Mucosa of descending colon (tissue), 3 donors: ENCODE measurements around the gene FYN. TPM values are rescaled to one million over a fixed set of nuclear protein-coding genes. Genes with fewer than 3 reads are reported as not detected.

ENCODE experiments used
- ATAC-seq: fragments of 200-7000 bp; cut with Tn5 transposase; one replicate; pipeline ENCODE4 v1.9.1; 2020; ENCODE audit warnings: mild to moderate bottlenecking, moderate library complexity
- DNase-seq, 3 donors: peaks; one replicate each; pipeline ENCODE4 v3.0.0-alpha.2; 2020
- H3K36me3 ChIP-seq: fragments of 200-600 bp; one replicate; pipeline ENCODE4 v1.8.0; 2021; ENCODE audit warnings: low read depth, mild to moderate bottlenecking
- H3K4me1 ChIP-seq: fragments of 200-600 bp; one replicate; pipeline ENCODE4 v1.8.0; 2021; ENCODE audit warnings: low read depth, mild to moderate bottlenecking
- H3K4me3 ChIP-seq: fragments of 200-600 bp; one replicate; pipeline ENCODE4 v1.8.0; 2021; ENCODE audit warnings: mild to moderate bottlenecking
- H3K9me3 ChIP-seq: fragments of 200-600 bp; one replicate; pipeline ENCODE4 v1.8.0; 2021; ENCODE audit warnings: mild to moderate bottlenecking
- intact Hi-C, 2 donors: fragments of 100-400 bp; cut with DNase I in 1 of 2; cut with micrococcal nuclease in 1 of 2; formaldehyde crosslinking; loops; one replicate each; pipeline versions ENCODE4 v1.11.0 to v1.11.1; 2022; cut with DNase I, micrococcal nuclease
- total RNA-seq, 3 donors: library from RNA; stranded (reverse); fragmentation: NEBNext Ultra II Directional in 2 of 3; extraction: Animal tissue kit (Norgen Biotek cat#: 25700) in 2 of 3; gene quantifications; one replicate each; pipeline versions ENCODE4 v1.2.1 to v1.2.4, GENCODE V29; 2021 to 2023
- TF ChIP-seq, protein P1 (sequence below): fragments of 200-600 bp; IDR thresholded peaks from one replicate; pipeline ENCODE4 v1.8.0; 2022; ENCODE audit warnings: antibody characterized with exemption, mild to moderate bottlenecking
- donor health status: DM: no; HTN: no; CAD: no; lungs with moderate emphysema.
- donor health status: DM: no; HTN: no; CAD: no.
- donor health status: DM: no; HTN: yes; CAD: no.

Gene FYN
- total RNA-seq, 3 donors from 2014 or later, result 15.0 to 63.0 (median 24.8) TPM

DNA sequence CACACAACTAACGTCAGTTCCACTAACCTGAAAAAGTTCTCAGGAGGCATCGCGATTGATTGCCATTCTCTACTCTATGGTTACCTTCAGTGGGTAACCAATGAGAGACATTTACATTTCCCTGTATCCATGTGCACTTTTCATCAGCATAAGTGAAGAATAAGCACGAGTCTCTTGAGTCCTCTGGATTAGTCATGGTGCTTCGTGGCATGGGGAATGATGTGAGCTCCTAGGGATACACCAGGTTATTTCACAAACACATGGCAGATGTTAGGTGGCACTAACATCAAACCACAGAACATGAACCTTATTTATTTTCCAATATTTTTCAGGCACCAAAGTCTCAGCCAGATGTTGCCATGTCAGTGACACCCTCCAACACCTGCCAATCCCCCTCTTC, 64.0 kb downstream of the FYN start:
- DNase-seq (no peak), ATAC-seq (no peak)
- H3K4me1 ChIP-seq, result peaks cover 2% of the 10 kb centered on the region
- no peaks in the 10 kb centered on the region for H3K36me3 ChIP-seq
- intact Hi-C loops, result no loop called here
- no peak overlapping the region for H3K4me3 ChIP-seq
- TF ChIP-seq, protein P1, sequence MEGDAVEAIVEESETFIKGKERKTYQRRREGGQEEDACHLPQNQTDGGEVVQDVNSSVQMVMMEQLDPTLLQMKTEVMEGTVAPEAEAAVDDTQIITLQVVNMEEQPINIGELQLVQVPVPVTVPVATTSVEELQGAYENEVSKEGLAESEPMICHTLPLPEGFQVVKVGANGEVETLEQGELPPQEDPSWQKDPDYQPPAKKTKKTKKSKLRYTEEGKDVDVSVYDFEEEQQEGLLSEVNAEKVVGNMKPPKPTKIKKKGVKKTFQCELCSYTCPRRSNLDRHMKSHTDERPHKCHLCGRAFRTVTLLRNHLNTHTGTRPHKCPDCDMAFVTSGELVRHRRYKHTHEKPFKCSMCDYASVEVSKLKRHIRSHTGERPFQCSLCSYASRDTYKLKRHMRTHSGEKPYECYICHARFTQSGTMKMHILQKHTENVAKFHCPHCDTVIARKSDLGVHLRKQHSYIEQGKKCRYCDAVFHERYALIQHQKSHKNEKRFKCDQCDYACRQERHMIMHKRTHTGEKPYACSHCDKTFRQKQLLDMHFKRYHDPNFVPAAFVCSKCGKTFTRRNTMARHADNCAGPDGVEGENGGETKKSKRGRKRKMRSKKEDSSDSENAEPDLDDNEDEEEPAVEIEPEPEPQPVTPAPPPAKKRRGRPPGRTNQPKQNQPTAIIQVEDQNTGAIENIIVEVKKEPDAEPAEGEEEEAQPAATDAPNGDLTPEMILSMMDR, result no peak
- no peaks in the 10 kb centered on the region for H3K9me3 ChIP-seq

GRCh38 chr6:111808493-111808892, 64.8 kb downstream of the FYN start:
- ATAC-seq, result no peak
- TF ChIP-seq, protein P1, result no peak
- Histone ChIP-seq H3K4me3 (no peak overlapping the region), H3K4me1 (peaks cover 6% of the 10 kb centered on the region), H3K36me3 (no peaks in the 10 kb centered on the region), H3K9me3 (no peaks in the 10 kb centered on the region)
- no peak for DNase-seq
- intact Hi-C loops, result no loop called here

DNA sequence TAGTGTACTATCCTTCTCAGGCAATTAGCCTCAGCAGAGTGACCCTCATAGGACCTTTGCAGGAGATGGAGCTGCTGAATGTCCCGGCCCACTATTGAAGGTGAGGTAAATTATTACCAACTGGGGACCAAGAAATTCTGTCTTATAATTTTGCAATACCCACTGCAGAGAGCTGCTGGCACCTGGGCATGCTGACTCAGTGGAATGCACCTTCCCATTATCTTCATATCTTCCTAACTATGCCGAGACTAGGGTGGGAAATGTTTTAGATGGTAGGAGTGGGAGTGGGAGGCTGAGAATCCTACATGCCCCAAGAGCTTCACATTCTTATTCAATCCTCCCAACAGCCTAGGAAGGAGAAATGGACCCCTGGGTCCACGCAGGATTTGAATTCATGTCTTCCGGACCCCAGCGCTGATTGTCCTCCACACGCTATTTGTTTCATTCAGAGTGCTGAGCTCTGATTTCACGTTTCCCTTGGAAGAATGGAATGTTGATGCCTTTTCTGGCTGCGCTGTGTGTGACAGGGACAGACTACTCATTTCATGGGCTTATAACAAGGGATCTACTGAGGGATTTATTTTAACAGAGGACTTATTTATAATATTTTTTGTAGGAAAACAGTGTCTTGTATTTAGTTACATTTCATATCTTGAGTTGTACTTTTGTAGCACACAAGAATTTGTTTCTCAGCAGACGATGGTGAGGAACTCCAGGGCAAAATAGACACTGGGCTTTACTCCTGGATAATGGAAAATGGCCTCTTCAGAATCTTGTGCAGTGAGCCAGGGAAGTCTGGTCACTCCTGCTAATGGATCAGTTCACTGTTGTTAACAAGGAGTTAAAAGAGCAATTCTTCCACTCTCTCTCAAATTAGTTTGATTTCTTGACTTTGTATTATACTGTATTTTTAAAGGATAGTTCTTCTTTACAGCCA, 66.4 kb downstream of the FYN start:
- no peaks in the 10 kb centered on the region for H3K36me3 ChIP-seq
- TF ChIP-seq, protein P1, result no peak
- H3K4me3 ChIP-seq, result no peak overlapping the region
- intact Hi-C loops, result no loop called here
- H3K9me3 ChIP-seq, result no peaks in the 10 kb centered on the region
- peaks cover 6% of the 10 kb centered on the region for H3K4me1 ChIP-seq
- no peak for ATAC-seq
- no peak for DNase-seq

DNA sequence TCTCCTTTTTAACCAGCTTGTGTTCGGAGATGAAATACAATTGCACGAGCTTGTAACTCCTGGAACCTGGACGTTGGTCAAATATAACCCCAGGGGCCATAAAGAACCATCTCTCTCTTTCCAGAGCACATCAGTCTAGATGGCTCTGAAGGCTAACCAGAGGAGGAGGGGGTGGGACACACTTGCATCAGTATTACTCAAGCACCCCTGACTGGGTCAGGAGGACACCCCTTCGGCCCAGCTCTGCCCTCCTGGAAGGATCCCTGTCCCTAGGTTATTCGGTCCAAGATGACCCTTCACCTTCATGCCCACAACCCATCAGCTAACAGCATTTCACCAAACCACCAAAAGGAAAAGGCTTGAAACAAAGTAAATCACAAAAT, 67.1 kb downstream of the FYN start:
- no peaks in the 10 kb centered on the region for H3K9me3 ChIP-seq
- TF ChIP-seq, protein P1, result no peak
- no peaks in the 10 kb centered on the region for H3K36me3 ChIP-seq
- intact Hi-C loops, result no loop called here
- no peak for DNase-seq
- H3K4me3 ChIP-seq, result no peak overlapping the region
- no peak for ATAC-seq
- H3K4me1 ChIP-seq, result peaks cover 6% of the 10 kb centered on the region

GRCh38 chr6:111805511-111806164, 67.6 kb downstream of the FYN start:
- no peak for ATAC-seq

More at GRCh38 chr6:111805511-111806164, 67.6 kb downstream of the FYN start:
- peaks cover 6% of the 10 kb centered on the region for H3K4me1 ChIP-seq
- H3K4me3 ChIP-seq, result no peak overlapping the region
- DNase-seq, result no peak
- intact Hi-C loops, result no loop called here
- H3K36me3 ChIP-seq, result no peaks in the 10 kb centered on the region
- TF ChIP-seq, protein P1, result no peak
- no peaks in the 10 kb centered on the region for H3K9me3 ChIP-seq
